ENCODE data around the gene DDX42. TPM values are rescaled to one million over a fixed set of nuclear protein-coding genes. Genes with fewer than 3 reads are reported as not detected.
A peak's percentile ranks its signal among the peaks of the same experiment; 100 is the strongest.

The DDX42 gene
- total and polyA plus RNA-seq, 9 of the 15 experiments (the other 6 are each of a cell fraction or from before 2014, with no cell fraction given), result 16.5 to 149 (median 87.6) TPM

DNA sequence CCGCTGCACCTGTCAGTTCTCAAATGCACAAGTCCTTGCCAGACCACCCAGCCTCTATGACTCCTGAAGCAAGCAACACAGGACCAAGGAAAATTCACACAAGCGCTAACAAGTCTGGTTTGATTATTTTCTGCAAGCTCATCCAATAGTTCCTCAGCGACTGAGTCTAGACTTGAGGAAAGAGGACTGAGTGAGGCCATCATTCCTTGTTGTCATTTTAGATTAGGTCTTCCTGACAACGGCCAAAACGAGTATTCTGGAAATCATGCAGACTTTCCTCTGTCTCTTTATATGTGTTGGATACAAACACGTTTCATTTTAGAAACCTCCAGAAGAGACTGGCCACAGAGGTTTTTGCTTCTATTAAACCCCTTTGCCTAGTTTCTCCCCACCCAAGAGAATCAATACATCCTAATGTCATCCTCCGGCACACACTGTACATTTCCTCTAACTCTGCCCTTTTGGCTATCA lies 1.1 kb upstream of the DDX42 start (continued):
- TF ChIP-seq, protein P1, sequence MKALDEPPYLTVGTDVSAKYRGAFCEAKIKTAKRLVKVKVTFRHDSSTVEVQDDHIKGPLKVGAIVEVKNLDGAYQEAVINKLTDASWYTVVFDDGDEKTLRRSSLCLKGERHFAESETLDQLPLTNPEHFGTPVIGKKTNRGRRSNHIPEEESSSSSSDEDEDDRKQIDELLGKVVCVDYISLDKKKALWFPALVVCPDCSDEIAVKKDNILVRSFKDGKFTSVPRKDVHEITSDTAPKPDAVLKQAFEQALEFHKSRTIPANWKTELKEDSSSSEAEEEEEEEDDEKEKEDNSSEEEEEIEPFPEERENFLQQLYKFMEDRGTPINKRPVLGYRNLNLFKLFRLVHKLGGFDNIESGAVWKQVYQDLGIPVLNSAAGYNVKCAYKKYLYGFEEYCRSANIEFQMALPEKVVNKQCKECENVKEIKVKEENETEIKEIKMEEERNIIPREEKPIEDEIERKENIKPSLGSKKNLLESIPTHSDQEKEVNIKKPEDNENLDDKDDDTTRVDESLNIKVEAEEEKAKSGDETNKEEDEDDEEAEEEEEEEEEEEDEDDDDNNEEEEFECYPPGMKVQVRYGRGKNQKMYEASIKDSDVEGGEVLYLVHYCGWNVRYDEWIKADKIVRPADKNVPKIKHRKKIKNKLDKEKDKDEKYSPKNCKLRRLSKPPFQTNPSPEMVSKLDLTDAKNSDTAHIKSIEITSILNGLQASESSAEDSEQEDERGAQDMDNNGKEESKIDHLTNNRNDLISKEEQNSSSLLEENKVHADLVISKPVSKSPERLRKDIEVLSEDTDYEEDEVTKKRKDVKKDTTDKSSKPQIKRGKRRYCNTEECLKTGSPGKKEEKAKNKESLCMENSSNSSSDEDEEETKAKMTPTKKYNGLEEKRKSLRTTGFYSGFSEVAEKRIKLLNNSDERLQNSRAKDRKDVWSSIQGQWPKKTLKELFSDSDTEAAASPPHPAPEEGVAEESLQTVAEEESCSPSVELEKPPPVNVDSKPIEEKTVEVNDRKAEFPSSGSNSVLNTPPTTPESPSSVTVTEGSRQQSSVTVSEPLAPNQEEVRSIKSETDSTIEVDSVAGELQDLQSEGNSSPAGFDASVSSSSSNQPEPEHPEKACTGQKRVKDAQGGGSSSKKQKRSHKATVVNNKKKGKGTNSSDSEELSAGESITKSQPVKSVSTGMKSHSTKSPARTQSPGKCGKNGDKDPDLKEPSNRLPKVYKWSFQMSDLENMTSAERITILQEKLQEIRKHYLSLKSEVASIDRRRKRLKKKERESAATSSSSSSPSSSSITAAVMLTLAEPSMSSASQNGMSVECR (CRISPR knock-in tag; IDR thresholded peaks at IDR 0.05), result no peak
- TF ChIP-seq SPI1 (IDR thresholded peaks at IDR 0.05; ENCODE audit: borderline replicate concordance, low read depth, low read length) (no peak), MCM7 (IDR thresholded peaks at IDR 0.05) (no peak), ZNF316 (IDR thresholded peaks at IDR 0.05) (peak; percentile 87), SIRT6 (IDR thresholded peaks at IDR 0.05; ENCODE audit: low read depth, low read length) (no peak), SIN3A (IDR thresholded peaks at IDR 0.05; ENCODE audit: borderline replicate concordance in 2 of 2, control insufficient read depth in 1 of 2, low read depth in 2 of 2, low read length in 2 of 2) (0 out of 4 replicates have a peak, but pooled peaks of 1 of the 2 experiments have one; percentile 35), MAFF (IDR thresholded peaks at IDR 0.05; ENCODE audit: low read length) (peak; percentile 41; the same call in 1 of the 2 replicates), ESRRB (CRISPR knock-in tag; IDR thresholded peaks at IDR 0.05; ENCODE audit: borderline replicate concordance) (0 out of 2 replicates have a peak, but pooled peaks have one; percentile 29)
- TF ChIP-seq, protein P2, sequence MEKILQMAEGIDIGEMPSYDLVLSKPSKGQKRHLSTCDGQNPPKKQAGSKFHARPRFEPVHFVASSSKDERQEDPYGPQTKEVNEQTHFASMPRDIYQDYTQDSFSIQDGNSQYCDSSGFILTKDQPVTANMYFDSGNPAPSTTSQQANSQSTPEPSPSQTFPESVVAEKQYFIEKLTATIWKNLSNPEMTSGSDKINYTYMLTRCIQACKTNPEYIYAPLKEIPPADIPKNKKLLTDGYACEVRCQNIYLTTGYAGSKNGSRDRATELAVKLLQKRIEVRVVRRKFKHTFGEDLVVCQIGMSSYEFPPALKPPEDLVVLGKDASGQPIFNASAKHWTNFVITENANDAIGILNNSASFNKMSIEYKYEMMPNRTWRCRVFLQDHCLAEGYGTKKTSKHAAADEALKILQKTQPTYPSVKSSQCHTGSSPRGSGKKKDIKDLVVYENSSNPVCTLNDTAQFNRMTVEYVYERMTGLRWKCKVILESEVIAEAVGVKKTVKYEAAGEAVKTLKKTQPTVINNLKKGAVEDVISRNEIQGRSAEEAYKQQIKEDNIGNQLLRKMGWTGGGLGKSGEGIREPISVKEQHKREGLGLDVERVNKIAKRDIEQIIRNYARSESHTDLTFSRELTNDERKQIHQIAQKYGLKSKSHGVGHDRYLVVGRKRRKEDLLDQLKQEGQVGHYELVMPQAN (IDR thresholded peaks at IDR 0.05; ENCODE audit: borderline replicate concordance), result 0 out of 2 replicates have a peak, but pooled peaks have one; percentile 49
- TF ChIP-seq, protein P3, sequence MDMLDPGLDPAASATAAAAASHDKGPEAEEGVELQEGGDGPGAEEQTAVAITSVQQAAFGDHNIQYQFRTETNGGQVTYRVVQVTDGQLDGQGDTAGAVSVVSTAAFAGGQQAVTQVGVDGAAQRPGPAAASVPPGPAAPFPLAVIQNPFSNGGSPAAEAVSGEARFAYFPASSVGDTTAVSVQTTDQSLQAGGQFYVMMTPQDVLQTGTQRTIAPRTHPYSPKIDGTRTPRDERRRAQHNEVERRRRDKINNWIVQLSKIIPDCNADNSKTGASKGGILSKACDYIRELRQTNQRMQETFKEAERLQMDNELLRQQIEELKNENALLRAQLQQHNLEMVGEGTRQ (CRISPR knock-in tag; IDR thresholded peaks at IDR 0.05), result no peak
- TF ChIP-seq, protein P4, sequence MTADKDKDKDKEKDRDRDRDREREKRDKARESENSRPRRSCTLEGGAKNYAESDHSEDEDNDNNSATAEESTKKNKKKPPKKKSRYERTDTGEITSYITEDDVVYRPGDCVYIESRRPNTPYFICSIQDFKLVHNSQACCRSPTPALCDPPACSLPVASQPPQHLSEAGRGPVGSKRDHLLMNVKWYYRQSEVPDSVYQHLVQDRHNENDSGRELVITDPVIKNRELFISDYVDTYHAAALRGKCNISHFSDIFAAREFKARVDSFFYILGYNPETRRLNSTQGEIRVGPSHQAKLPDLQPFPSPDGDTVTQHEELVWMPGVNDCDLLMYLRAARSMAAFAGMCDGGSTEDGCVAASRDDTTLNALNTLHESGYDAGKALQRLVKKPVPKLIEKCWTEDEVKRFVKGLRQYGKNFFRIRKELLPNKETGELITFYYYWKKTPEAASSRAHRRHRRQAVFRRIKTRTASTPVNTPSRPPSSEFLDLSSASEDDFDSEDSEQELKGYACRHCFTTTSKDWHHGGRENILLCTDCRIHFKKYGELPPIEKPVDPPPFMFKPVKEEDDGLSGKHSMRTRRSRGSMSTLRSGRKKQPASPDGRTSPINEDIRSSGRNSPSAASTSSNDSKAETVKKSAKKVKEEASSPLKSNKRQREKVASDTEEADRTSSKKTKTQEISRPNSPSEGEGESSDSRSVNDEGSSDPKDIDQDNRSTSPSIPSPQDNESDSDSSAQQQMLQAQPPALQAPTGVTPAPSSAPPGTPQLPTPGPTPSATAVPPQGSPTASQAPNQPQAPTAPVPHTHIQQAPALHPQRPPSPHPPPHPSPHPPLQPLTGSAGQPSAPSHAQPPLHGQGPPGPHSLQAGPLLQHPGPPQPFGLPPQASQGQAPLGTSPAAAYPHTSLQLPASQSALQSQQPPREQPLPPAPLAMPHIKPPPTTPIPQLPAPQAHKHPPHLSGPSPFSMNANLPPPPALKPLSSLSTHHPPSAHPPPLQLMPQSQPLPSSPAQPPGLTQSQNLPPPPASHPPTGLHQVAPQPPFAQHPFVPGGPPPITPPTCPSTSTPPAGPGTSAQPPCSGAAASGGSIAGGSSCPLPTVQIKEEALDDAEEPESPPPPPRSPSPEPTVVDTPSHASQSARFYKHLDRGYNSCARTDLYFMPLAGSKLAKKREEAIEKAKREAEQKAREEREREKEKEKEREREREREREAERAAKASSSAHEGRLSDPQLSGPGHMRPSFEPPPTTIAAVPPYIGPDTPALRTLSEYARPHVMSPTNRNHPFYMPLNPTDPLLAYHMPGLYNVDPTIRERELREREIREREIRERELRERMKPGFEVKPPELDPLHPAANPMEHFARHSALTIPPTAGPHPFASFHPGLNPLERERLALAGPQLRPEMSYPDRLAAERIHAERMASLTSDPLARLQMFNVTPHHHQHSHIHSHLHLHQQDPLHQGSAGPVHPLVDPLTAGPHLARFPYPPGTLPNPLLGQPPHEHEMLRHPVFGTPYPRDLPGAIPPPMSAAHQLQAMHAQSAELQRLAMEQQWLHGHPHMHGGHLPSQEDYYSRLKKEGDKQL (CRISPR knock-in tag; IDR thresholded peaks at IDR 0.05; ENCODE audit: borderline replicate concordance), result 0 out of 2 replicates have a peak, but pooled peaks have one; percentile 5
- TF ChIP-seq, protein P5, sequence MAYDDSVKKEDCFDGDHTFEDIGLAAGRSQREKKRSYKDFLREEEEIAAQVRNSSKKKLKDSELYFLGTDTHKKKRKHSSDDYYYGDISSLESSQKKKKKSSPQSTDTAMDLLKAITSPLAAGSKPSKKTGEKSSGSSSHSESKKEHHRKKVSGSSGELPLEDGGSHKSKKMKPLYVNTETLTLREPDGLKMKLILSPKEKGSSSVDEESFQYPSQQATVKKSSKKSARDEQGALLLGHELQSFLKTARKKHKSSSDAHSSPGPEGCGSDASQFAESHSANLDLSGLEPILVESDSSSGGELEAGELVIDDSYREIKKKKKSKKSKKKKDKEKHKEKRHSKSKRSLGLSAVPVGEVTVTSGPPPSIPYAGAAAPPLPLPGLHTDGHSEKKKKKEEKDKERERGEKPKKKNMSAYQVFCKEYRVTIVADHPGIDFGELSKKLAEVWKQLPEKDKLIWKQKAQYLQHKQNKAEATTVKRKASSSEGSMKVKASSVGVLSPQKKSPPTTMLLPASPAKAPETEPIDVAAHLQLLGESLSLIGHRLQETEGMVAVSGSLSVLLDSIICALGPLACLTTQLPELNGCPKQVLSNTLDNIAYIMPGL (CRISPR knock-in tag; IDR thresholded peaks at IDR 0.05), result peak; percentile 4; the same call in 1 of the 2 replicates
